ENCODE data around the gene FPR2. TPM values are rescaled to one million over a fixed set of nuclear protein-coding genes. Genes with fewer than 3 reads are reported as not detected.

The FPR2 gene
- total and polyA plus RNA-seq, 9 of the 15 experiments (the other 6 are each of a cell fraction or from before 2014, with no cell fraction given): 0.03 to 0.15 (median 0.07) TPM; not detected in 6

DNA sequence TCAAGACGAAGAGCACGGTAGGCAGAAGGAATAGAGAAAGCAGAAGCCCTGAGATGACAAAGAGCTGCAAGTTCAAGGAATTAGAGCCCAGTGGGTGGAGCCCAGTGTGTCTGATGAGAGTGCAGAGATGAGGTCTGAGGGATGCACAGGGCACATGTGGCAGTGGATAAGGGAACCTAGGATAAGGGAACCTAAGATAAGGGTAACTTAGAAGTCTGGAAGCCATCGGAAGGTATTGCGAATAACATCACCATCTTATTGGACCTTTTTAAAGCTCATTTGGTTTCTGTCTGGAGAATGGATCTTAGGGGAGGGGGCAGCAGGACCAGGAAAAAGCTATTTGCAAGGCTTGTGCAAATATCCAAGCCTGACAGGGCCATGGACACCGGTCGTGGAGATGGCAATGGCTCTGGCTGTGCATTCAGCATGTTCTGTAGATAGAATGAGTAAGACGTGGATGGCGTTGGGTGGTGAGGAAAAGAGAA is 35.3 kb downstream of the FPR2 start (continued):
- TF ChIP-seq, protein P1, sequence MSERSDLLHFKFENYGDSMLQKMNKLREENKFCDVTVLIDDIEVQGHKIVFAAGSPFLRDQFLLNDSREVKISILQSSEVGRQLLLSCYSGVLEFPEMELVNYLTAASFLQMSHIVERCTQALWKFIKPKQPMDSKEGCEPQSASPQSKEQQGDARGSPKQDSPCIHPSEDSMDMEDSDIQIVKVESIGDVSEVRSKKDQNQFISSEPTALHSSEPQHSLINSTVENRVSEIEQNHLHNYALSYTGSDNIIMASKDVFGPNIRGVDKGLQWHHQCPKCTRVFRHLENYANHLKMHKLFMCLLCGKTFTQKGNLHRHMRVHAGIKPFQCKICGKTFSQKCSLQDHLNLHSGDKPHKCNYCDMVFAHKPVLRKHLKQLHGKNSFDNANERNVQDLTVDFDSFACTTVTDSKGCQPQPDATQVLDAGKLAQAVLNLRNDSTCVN (CRISPR knock-in tag; IDR thresholded peaks at IDR 0.05): no peak; the same call in 1 of the 2 replicates
- TF ChIP-seq, protein P2, sequence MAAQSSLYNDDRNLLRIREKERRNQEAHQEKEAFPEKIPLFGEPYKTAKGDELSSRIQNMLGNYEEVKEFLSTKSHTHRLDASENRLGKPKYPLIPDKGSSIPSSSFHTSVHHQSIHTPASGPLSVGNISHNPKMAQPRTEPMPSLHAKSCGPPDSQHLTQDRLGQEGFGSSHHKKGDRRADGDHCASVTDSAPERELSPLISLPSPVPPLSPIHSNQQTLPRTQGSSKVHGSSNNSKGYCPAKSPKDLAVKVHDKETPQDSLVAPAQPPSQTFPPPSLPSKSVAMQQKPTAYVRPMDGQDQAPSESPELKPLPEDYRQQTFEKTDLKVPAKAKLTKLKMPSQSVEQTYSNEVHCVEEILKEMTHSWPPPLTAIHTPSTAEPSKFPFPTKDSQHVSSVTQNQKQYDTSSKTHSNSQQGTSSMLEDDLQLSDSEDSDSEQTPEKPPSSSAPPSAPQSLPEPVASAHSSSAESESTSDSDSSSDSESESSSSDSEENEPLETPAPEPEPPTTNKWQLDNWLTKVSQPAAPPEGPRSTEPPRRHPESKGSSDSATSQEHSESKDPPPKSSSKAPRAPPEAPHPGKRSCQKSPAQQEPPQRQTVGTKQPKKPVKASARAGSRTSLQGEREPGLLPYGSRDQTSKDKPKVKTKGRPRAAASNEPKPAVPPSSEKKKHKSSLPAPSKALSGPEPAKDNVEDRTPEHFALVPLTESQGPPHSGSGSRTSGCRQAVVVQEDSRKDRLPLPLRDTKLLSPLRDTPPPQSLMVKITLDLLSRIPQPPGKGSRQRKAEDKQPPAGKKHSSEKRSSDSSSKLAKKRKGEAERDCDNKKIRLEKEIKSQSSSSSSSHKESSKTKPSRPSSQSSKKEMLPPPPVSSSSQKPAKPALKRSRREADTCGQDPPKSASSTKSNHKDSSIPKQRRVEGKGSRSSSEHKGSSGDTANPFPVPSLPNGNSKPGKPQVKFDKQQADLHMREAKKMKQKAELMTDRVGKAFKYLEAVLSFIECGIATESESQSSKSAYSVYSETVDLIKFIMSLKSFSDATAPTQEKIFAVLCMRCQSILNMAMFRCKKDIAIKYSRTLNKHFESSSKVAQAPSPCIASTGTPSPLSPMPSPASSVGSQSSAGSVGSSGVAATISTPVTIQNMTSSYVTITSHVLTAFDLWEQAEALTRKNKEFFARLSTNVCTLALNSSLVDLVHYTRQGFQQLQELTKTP (IDR thresholded peaks at IDR 0.05; ENCODE audit: low read depth in 1 of 2, partially characterized antibody in 2 of 2): peak; percentile 28 to 47
- TF ChIP-seq BHLHE40 (IDR thresholded peaks at IDR 0.05; ENCODE audit: low read length) (peak; percentile 91), HNRNPK (IDR thresholded peaks at IDR 0.05; ENCODE audit: low read depth, low read length, poor library complexity, severe bottlenecking) (no peak), TAF9B (IDR thresholded peaks at IDR 0.05; ENCODE audit: partially characterized antibody) (peak; percentile 44), MLLT1 (IDR thresholded peaks at IDR 0.05) (peak; percentile 69 to 93), TAL1 (IDR thresholded peaks at IDR 0.05) (peak; percentile 92), TRIM24 (IDR thresholded peaks at IDR 0.05) (peak; percentile 77 to 86), ZBTB1 (CRISPR knock-in tag; IDR thresholded peaks at IDR 0.05; ENCODE audit: borderline replicate concordance, low read depth) (no peak), NFE2 (IDR thresholded peaks at IDR 0.05; ENCODE audit: low read depth) (peak; percentile 57), EHMT2 (IDR thresholded peaks at IDR 0.05) (peak; percentile 42; the same call in 1 of the 2 replicates), ESRRA (IDR thresholded peaks at IDR 0.05; ENCODE audit: borderline replicate concordance, low read depth) (peak; percentile 34; the same call in 1 of the 2 replicates), MAZ (CRISPR knock-in tag; conservative IDR thresholded peaks at IDR 0.05 in 1 of 2, IDR thresholded peaks at IDR 0.05 in 1 of 2) (peak in 1 of 2 experiments; percentile 22; a peak in 1 of 4 replicates), SMAD1 (IDR thresholded peaks at IDR 0.05; ENCODE audit: low read depth, low read length, partially characterized antibody) (peak; percentile 61), OTX1 (CRISPR knock-in tag; IDR thresholded peaks at IDR 0.05) (peak; percentile 80; the same call in 1 of the 2 replicates)
- TF ChIP-seq, protein P3, sequence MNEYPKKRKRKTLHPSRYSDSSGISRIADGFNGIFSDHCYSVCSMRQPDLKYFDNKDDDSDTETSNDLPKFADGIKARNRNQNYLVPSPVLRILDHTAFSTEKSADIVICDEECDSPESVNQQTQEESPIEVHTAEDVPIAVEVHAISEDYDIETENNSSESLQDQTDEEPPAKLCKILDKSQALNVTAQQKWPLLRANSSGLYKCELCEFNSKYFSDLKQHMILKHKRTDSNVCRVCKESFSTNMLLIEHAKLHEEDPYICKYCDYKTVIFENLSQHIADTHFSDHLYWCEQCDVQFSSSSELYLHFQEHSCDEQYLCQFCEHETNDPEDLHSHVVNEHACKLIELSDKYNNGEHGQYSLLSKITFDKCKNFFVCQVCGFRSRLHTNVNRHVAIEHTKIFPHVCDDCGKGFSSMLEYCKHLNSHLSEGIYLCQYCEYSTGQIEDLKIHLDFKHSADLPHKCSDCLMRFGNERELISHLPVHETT (CRISPR knock-in tag; conservative IDR thresholded peaks at IDR 0.05 in 1 of 2, IDR thresholded peaks at IDR 0.05 in 1 of 2): peak in 1 of 2 experiments; percentile 85; a peak in 2 of 4 replicates
- TF ChIP-seq, protein P4, sequence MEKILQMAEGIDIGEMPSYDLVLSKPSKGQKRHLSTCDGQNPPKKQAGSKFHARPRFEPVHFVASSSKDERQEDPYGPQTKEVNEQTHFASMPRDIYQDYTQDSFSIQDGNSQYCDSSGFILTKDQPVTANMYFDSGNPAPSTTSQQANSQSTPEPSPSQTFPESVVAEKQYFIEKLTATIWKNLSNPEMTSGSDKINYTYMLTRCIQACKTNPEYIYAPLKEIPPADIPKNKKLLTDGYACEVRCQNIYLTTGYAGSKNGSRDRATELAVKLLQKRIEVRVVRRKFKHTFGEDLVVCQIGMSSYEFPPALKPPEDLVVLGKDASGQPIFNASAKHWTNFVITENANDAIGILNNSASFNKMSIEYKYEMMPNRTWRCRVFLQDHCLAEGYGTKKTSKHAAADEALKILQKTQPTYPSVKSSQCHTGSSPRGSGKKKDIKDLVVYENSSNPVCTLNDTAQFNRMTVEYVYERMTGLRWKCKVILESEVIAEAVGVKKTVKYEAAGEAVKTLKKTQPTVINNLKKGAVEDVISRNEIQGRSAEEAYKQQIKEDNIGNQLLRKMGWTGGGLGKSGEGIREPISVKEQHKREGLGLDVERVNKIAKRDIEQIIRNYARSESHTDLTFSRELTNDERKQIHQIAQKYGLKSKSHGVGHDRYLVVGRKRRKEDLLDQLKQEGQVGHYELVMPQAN (IDR thresholded peaks at IDR 0.05; ENCODE audit: borderline replicate concordance): peak; percentile 46; the same call in 1 of the 2 replicates

Data from K562 (cell line).